Central memory CD4-positive, alpha-beta T cell (primary cell): ENCODE results near the gene FILIP1L.

ENCODE experiments used
- DNase-seq: peaks from one replicate; pipeline ENCODE4 v3.0.0; 2022

FILIP1L gene

GRCh38 chr3:99833617-99834205, 280.6 kb downstream of the FILIP1L start:
- no peak for DNase-seq

GRCh38 chr3:99829844-99830243, 284.5 kb downstream of the FILIP1L start:
- DNase-seq = no peak

GRCh38 chr3:99825004-99825640, 289.2 kb downstream of the FILIP1L start:
- DNase-seq = no peak

- DNase-seq = no peak
These were observed 290.3 kb downstream of the FILIP1L start for GRCh38 chr3:99823723-99824711.

GRCh38 chr3:99818818-99819217, 295.5 kb downstream of the FILIP1L start:
- DNase-seq = no peak

- DNase-seq = peak; percentile 95
These were observed 296.7 kb downstream of the FILIP1L start, which contains the start of gene CMSS1 for GRCh38 chr3:99817437-99818240. Gene CMSS1 (plus strand): TSS chr3:99817862.

- no peak for DNase-seq
These were observed 297.3 kb downstream of the FILIP1L start for GRCh38 chr3:99817047-99817436.

- no peak for DNase-seq
These were observed 303.9 kb downstream of the FILIP1L start for GRCh38 chr3:99810403-99810802.

GRCh38 chr3:99809565-99809964, 304.7 kb downstream of the FILIP1L start:
- no peak for DNase-seq

GRCh38 chr3:99808163-99808794, 306.0 kb downstream of the FILIP1L start:
- peak; percentile 34 for DNase-seq

GRCh38 chr3:99805160-99805559, 309.1 kb downstream of the FILIP1L start:
- DNase-seq = no peak

GRCh38 chr3:99803297-99803696, 311.0 kb downstream of the FILIP1L start:
- DNase-seq = no peak

- no peak for DNase-seq
These were observed 314.9 kb downstream of the FILIP1L start for GRCh38 chr3:99799422-99799821.

- no peak for DNase-seq
These were observed 318.7 kb downstream of the FILIP1L start for GRCh38 chr3:99795573-99795972.

GRCh38 chr3:99794485-99794884, 319.8 kb downstream of the FILIP1L start:
- no peak for DNase-seq

GRCh38 chr3:99789011-99789721, 325.1 kb downstream of the FILIP1L start:
- no peak for DNase-seq
